DND-41 (cell line): ENCODE data around the gene NPEPL1.
A peak's percentile ranks its signal among the peaks of the same experiment; 100 is the strongest.

Experiments used
- ATAC-seq: fragments of 200-7000 bp; cut with Tn5 transposase; 3 replicates; pipeline ENCODE4 v1.9.1; 2021; ENCODE audit warnings: low read depth; ENCODE audit not compliant: insufficient read depth
- DNase-seq: peaks from one replicate; pipeline ENCODE4 v3.0.0-alpha.2; 2020
- H2AFZ ChIP-seq: 2 replicates; pipeline ENCODE4 v1.6.0; 2012; ENCODE audit warnings: low read depth, low read length
- H3K27ac ChIP-seq: 2 replicates; pipeline ENCODE4 v1.5.1; 2012; ENCODE audit warnings: low read length, inconsistent platforms
- H3K27me3 ChIP-seq: fragments of 200-600 bp; sonication (generic); 2 replicates; pipeline ENCODE4 v1.6.0; 2012; ENCODE audit warnings: low read length, mild to moderate bottlenecking, inconsistent platforms; ENCODE audit not compliant: insufficient read depth, poor library complexity
- H3K36me3 ChIP-seq: 2 replicates; pipeline ENCODE4 v1.5.1; 2012; ENCODE audit warnings: low read length, inconsistent platforms; ENCODE audit not compliant: insufficient read depth
- H3K4me1 ChIP-seq: 2 replicates; pipeline ENCODE4 v1.5.1; 2012; ENCODE audit warnings: mild to moderate bottlenecking, low read length; ENCODE audit not compliant: insufficient read depth
- H3K4me2 ChIP-seq: 2 replicates; pipeline ENCODE4 v1.6.0; 2012; ENCODE audit warnings: mild to moderate bottlenecking, moderate library complexity, low read length, inconsistent platforms; ENCODE audit not compliant: insufficient read depth
- H3K4me3 ChIP-seq, 2 experiments: fragments of 200-600 bp in 1 of 2; shearing (Covaris generic) in 1 of 2; 2 replicates each; pipeline ENCODE4 v1.5.1; 2012 to 2016; ENCODE audit warnings: inconsistent platforms in 2 of 2, low read length in 2 of 2, mild to moderate bottlenecking in 2 of 2, low read depth in 1 of 2, moderate library complexity in 1 of 2
- H3K79me2 ChIP-seq: 2 replicates; pipeline ENCODE4 v1.6.0; 2012; ENCODE audit warnings: low read length, inconsistent platforms; ENCODE audit not compliant: insufficient read depth
- H3K9ac ChIP-seq: 2 replicates; pipeline ENCODE4 v1.6.0; 2012; ENCODE audit warnings: low read depth, mild to moderate bottlenecking, inconsistent platforms, low read length, moderate library complexity
- H3K9me3 ChIP-seq: 2 replicates; pipeline ENCODE4 v1.5.1; 2012; ENCODE audit warnings: low read length, moderate library complexity, mild to moderate bottlenecking, inconsistent platforms; ENCODE audit not compliant: insufficient read depth, severe bottlenecking
- H4K20me1 ChIP-seq: 2 replicates; pipeline ENCODE4 v1.6.0; 2012; ENCODE audit warnings: low read length; ENCODE audit not compliant: insufficient read depth
- EZH2 ChIP-seq: IDR thresholded peaks from 3 replicates; pipeline ENCODE4 v1.6.1; 2012; ENCODE audit warnings: borderline replicate concordance, low read depth, mild to moderate bottlenecking, moderate library complexity, low read length, inconsistent platforms; ENCODE audit not compliant: severe bottlenecking
- TF ChIP-seq, protein P1 (sequence below): IDR thresholded peaks from 2 replicates; pipeline ENCODE4 v1.5.1; 2012; ENCODE audit warnings: borderline replicate concordance, low read length, moderate library complexity, mild to moderate bottlenecking; ENCODE audit not compliant: poor library complexity, severe bottlenecking; ENCODE audit errors: extremely low read depth

Gene NPEPL1

DNA sequence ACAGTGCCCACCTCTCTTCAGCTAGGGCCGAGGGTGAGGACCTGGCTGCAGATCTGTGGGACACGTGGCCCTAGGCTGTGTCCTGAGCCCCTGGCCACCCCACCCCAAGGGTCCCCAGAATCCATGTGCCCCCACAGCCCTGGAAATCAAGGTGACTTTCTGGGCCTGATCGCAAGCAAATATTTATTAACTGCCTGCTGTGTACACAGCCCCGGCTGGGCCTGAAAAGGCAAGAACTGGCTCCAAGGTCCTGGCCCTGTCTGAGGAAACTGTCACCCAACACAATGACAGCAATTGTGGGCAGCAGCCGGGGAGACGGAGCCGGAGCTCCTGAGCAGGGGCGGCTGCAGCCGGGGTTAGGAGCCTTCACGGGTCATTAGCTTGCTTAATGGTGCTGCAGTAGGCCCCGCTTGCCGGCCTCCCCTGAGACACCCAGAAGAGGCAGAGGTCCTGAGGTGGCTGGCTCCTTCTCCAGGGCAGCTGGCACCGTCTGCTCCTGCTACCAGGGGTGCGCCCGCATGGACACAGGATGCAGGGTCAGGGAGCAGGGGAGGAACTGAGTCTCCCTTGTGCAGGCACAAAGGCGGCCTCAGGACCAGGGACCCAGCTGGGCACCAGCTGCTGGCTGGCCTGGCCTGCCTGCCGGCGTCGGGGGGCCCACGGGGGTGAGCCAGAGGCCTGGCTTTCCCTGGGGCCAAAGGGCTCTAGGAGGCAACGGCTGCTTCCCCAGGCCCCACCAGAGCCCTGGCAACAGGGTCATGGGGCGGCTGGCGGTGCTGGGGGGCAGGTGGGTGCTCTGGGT is 24.1 kb downstream of the NPEPL1 start:
- no peak for ATAC-seq
- Histone ChIP-seq H3K9me3 (no peaks in the 10 kb centered on the region), H3K27me3 (no peaks in the 10 kb centered on the region), H4K20me1 (peaks cover 4% of the 10 kb centered on the region), H3K79me2 (no peaks in the 10 kb centered on the region), H3K27ac (no peak overlapping the region), H3K4me2 (no peak overlapping the region), H3K36me3 (peaks cover 15% of the 10 kb centered on the region; the same call in 1 of the 2 replicates), H3K9ac (no peak overlapping the region), H3K4me3 (no peak overlapping the region), H2AFZ (no peak overlapping the region), H3K4me1 (no peaks in the 10 kb centered on the region)
- TF ChIP-seq EZH2 = no peak
- TF ChIP-seq, protein P1, sequence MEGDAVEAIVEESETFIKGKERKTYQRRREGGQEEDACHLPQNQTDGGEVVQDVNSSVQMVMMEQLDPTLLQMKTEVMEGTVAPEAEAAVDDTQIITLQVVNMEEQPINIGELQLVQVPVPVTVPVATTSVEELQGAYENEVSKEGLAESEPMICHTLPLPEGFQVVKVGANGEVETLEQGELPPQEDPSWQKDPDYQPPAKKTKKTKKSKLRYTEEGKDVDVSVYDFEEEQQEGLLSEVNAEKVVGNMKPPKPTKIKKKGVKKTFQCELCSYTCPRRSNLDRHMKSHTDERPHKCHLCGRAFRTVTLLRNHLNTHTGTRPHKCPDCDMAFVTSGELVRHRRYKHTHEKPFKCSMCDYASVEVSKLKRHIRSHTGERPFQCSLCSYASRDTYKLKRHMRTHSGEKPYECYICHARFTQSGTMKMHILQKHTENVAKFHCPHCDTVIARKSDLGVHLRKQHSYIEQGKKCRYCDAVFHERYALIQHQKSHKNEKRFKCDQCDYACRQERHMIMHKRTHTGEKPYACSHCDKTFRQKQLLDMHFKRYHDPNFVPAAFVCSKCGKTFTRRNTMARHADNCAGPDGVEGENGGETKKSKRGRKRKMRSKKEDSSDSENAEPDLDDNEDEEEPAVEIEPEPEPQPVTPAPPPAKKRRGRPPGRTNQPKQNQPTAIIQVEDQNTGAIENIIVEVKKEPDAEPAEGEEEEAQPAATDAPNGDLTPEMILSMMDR = no peak
- peak; percentile 3 for DNase-seq

DNA sequence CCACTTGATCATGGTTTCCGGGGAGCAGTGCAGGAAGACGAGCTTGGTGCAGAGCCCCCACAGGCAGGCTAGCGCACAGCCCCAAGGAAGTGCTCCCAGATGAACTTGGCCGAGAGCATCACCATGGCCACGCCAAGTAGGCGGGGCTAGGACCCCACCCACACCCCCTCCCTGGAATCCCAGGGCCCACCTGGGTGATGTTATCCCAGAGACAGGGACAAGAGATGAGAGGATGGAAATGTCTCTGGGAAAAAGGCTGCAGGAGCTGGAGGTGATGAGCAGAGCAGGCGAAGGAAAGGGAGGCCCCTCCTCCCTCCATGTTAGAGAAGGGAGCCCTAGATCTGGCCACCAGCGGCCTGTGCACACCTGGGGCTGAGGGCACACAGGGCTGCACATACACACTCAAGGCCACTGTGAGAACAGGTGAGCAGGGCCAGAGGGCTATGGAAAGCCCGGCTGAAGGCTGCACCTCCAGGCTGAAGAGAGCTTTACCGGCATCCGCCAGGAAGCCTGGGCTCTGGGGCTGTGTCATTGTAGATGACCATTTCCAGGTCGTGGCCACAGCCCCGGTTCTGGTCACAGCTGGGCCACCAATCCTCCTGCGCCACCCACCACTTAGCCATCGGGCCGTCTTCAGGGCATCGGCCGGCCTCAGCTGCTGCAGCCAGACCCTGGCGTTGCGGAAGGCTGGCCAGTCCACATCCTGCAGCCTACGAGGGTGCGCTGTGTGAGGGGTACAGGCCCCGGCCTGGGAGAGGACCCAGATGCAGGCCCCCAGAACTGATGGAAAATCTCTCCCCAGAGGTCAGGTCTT is 24.9 kb downstream of the NPEPL1 start:
- no peaks in the 10 kb centered on the region for H3K27me3 ChIP-seq
- no peak overlapping the region for H3K4me3 ChIP-seq
- H2AFZ ChIP-seq = no peak overlapping the region
- no peak overlapping the region for H3K9ac ChIP-seq
- ATAC-seq (no peak; the same call in 2 of the 3 replicates), DNase-seq (peak; percentile 6)
- H3K9me3 ChIP-seq = no peaks in the 10 kb centered on the region
- no peak for TF ChIP-seq EZH2
- TF ChIP-seq, protein P1 = no peak
- no peaks in the 10 kb centered on the region for H3K4me1 ChIP-seq
- H3K4me2 ChIP-seq = no peak overlapping the region
- no peaks in the 10 kb centered on the region for H3K79me2 ChIP-seq
- peaks cover 2% of the 10 kb centered on the region for H4K20me1 ChIP-seq
- peaks cover 11% of the 10 kb centered on the region; the same call in 1 of the 2 replicates for H3K36me3 ChIP-seq
- H3K27ac ChIP-seq = no peak overlapping the region

DNA sequence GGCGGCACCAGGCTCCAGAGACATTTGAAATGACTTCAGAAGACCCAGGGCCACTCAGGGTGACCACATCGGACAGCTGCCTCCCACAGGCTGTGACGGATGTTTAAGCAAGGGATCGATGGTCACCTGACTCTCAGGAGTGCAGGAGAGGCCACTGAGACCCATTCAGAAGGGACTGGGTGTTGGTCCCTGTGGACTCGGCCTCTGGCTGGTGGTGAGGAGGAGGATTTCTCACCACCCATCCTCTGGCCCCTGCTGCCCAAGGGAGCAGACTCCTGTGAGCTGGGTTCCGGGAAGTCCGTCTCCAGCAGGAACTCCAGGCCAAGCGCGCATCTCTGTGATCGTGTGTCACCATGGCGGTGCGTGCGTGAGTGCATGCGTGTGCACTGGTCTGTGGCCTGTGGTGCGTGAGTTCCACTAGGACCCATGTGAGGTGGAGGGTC is 25.5 kb downstream of the NPEPL1 start:
- Histone ChIP-seq H3K9ac (no peak overlapping the region), H3K4me1 (no peaks in the 10 kb centered on the region), H2AFZ (no peak overlapping the region), H3K27me3 (no peaks in the 10 kb centered on the region), H3K27ac (no peak overlapping the region), H3K4me2 (no peak overlapping the region), H3K36me3 (peaks cover 11% of the 10 kb centered on the region; the same call in 1 of the 2 replicates), H4K20me1 (no peaks in the 10 kb centered on the region; the same call in 1 of the 2 replicates), H3K79me2 (no peaks in the 10 kb centered on the region), H3K4me3 (no peak overlapping the region), H3K9me3 (no peaks in the 10 kb centered on the region)
- DNase-seq = no peak
- TF ChIP-seq, protein P1 = no peak
- no peak for TF ChIP-seq EZH2
- ATAC-seq = no peak
